GM21576 (cell line): ENCODE data around the gene FRYL.
"Not testable (repeated sequence)": the region's sequence is repeated elsewhere in the genome, so short reads cannot be mapped to it uniquely, and the experiment has no call there.

ENCODE experiments used
- ATAC-seq: cut with Tn5 transposase; IDR thresholded peaks from one replicate; pipeline ENCODE4 v1.9.1; 2021; ENCODE audit warnings: mild to moderate bottlenecking, moderate library complexity; ENCODE audit not compliant: unreplicated experiment

The FRYL gene

DNA sequence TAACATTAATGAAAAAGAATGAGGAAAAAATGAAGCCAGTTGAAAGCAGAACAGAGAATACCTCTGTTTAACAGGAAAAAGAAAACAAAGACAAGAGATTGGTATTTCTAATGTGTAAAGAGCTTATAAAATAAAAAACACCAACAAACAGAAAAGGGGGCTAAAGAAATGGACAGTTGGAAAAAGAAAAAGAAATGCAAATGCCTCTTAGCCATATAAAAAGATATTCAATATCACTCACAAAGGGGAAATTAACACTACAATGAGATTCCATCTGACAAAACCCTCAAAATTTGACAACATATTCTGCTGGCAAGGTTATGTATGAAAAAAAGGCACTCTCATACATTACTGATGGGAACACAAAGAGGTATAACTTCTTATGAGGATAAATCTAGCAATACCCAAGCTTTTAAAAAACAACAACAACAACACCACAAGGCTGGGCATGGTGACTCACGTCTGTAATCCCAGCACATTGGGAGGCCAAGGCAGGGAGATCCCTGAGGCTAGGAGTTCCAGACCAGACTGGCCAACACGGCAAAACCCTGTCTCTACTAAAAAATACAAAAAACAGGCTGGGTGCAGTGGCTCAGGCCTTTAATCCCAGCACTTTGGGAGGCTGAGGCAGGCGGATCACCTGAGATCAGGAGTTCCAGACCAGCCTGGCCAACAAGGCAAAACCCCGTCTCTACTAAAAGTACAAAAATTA, 75.8 kb downstream of the FRYL start:
- no peak for ATAC-seq

DNA sequence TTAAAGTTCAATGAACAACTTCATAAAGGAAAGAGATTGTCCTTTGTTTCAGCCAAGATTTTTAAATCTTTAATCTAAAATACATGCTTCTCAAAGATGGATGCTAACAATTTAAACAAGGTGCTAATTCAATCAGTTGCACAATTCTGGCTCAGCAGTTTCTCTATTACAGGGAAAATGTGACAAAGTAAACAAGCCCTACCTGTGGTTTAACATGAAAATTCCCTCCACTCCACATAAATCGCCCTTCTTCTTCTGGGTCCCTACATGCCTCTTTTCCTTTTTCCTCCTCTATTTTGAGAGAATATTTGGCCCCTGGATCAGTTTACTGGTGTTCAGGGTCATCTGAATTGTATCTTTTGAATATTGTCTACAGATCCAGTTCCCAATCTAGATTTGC, 80.6 kb downstream of the FRYL start:
- no peak for ATAC-seq

DNA sequence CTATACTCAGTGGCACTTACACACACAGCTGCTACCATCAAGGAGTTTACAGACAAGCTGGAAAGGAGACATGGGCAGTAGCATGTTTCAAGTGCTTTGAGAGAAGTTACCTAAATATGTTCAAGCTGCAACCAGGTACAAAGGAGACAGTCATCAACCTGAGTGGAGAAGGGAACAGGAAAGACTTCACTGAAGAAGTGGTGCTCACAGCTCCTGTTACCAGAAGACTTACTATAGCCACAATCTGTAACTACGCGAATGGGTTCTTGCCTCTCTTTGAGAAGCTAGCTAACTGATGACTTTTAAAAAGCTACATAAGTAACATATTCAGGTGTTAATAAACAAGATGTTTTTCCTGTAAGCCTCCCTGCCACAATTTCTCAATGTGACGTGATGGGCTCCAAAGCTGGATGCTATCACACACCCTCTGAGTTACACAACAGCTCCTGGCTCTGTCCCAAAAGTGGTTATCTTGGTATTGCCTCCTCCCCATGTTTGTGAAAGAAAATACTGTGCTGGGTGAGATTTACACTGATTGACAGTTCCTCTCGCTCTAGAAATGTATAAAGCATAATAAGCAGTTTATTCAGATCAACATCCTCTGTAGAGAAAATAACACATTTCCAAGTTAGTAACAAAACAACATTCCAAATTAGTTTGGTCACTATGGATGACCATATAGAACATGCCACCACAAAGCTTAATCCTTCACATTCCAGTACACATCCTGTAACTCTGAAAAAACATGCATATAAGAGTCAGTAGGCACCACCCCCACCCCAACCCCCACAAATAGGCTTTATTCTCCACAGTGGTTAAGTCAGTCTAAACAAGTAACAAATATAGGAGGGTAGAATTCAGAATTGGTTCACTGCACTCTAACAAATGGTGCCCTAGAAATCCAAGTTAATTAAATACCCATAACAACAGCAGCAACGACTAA, 81.8 kb downstream of the FRYL start:
- no peak for ATAC-seq

DNA sequence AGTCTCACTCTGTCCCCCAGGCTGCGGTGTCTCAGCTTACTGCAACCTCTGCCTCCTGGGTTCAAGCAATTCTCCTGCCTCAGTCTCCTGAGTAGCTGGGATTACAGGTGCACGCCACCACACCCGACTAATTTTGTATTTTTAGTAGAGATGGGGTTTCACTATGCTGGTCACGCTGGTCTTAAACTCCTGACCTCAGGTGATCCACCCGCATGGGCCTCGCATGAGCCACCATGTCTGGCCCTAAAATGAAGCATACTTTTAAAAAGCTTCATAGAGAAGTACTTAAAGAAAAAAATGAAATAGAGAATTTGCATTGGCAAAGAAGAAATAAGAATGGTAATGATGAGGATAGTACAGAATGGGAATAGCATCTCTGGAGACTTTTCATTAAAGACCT, 82.6 kb downstream of the FRYL start:
- not testable (repeated sequence) for ATAC-seq

DNA sequence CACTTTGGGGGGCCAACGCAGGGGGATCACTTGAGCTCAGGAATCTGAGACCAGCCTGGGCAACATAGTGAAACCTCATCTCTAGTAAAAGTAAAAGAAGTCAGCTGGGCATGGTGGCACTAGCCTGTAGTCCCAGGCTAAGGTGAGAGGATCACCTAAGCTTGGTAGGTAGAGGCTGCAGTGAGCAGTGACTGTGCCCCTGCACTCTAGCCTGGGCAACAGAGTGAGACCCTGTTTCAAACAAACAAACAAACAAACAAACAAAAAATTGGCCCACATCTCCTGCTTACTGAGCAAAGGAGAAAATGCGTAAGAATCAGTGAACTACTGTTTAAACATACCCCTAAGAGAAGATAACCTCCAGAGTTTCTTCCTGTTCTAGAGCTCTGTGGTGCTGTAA, 85.3 kb downstream of the FRYL start:
- no peak for ATAC-seq

DNA sequence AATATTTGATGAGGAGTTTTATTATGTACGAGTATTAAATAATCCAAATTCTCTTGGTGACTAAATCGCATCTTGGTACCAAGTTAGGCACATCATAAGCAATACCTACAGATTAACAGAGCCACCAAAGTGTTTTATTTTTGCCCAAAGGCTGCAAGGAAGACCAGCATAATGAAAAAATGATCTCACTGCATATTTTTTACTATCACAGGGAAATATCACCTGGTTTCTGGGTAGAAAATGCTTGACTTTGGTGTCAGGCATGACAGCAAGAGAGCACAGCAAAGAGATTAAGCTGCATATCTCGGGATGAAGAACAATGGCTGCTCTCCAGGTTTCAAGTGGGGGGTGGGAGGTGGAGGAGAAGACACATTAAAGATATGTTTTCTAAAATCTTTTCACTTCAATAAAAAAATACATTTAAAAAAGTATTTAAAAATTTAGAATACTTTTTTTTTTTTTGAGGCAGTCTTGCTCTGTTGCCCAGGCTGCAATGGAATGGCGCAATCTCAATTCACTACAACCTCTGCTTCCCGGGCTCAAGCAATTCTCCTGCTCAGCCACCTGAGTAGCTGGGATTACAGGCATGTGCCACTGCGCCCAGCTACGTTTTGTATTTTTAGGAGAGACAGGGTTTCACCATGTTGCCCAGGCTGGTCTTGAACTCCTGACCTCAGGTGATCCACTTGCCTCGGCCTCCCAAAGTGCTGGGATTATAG, 86.1 kb downstream of the FRYL start:
- no peak for ATAC-seq

DNA sequence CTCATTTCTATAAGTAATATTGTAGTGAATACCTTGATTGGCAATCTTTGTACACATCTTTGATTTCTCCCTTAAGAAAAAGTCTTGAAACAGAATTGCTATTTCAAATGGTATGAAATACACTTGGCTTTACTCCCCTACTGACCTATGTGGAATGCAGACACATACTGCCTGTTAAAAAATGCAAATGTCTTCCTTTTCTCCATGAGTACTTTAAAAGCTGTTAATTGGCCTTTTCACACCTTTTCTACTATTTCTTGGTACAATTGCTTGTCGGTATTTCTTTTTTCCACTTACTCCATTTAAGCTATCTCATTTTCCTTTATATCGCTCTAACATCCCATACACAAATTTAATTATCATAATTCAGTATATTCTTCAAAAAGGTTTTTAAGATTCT, 87.2 kb downstream of the FRYL start:
- ATAC-seq = no peak

DNA sequence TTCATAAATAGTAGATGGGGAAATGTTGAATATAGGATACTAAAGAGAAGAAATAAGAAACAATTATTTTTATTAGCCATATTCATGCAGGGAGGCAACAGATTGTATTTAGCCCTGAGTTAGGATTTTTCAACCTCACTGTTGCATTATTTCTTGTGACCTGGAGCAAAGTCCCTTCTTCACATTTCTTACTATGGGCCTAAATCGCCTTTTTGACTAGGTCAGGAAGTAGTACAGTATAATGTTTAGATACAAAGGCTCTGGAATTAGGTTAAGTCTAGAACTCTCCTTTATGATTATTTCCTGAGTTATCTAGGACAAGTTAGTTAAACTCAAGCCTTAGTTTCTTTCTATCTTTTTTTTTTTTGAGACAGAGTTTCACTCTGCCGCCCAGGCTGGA, 88.0 kb downstream of the FRYL start:
- no peak for ATAC-seq

DNA sequence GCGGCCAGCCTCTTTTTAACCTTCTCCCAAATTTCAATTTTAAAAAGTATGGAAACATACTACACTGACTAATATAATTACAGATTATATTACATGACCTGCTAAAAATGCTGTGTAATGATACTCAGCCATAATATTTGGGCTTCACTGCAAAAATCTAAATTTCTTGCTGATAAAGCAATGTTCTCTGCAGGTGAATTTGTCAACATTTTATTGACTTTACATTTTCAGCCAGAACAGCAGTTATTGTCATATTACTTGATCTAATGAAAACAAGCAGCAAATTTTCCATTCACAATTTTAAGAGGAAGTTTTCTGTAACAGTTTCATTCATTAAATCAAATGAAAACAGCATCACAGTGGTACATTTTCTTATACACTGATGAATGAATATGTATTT, 91.1 kb downstream of the FRYL start:
- ATAC-seq = no peak

DNA sequence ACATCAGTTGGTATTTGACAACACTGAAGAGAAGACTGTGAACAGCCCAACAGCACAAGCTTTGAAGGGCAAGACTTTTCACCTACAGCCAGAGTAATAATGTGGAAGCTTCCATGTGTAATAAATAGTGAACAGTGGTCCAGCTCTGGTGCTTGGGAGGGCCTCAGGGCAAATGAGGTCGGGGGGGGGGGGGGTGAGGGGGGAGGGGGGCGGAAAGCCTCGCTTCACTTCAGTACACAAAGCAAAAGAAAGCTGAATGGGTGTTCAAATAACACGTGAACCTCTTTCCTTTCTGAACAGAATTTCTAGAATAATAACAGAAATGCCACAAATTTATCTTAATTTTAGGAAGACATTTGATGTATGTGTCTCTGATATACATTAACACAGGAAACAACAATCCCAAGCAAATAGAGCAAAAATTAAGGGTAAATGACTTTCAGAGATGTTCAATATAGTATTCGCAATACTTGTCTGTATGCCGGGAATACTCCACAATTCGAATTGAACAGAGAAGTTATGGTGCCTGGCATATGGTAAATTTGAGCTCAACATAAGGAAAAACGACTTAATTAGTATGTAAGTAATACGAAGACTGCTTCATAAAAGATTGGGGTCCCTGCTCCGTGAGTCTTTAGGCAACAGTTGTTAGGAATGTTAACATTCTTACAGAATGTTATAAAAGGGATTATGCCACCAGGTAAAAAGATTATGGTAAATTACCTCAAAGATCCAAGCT, 92.6 kb downstream of the FRYL start:
- ATAC-seq = no peak

DNA sequence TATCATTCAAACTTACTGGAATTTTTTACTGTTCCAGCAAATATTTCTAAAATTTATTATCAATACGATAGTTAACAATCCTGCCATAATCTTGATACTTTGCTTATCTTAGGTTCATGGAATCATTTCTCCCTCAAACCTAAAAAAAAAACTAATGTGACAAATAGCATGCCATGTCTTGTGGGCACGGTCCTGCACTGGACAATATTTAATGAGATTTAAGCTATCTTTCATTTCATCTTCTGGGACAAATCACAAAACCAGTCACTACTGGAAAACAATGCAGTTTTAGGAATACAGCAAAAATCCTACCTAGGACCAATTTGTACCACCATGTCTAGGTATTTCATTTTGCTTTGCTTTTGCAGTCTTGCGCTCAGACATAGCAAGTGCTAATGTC, 93.7 kb downstream of the FRYL start:
- no peak for ATAC-seq

DNA sequence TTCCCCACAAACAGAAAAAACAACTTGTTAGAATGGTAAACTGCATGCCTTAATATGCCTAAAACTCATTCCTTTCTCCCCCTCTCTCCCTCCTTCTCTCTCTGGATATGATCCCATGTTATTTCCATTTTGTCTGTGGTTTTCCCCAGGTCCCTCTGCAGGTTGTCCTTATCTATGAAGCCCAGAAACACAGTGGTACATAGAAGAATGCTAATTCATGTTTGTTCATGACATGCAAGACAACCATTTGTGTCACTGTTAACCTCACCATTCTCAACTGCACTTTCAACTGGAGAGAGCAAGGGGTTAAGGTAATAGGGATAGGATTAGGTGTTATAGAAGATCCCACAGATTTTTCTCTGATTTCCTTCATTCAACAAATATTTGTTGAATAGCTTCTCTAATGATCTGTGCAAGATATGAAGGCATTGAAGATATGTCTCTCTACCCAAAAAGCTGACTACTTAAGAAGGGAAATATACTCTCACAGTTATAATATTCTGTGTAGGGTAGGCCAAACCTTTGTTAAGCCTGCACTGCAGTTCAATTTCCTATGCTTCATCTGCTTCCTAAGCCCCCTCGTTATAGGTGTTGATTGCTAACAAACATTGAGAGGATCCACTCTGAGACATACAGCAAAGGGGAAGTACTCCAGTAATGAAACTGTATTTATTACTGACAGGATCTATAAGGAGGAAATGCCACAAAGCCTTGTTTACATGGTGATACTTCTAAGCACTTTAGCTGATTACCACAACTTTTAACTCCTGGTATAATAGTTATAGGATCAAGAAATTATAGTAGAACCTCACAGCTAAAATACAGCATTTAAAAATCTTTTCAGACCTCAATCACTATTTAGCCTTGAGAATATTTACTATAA, 96.1 kb downstream of the FRYL start:
- ATAC-seq = peak; percentile 76

DNA sequence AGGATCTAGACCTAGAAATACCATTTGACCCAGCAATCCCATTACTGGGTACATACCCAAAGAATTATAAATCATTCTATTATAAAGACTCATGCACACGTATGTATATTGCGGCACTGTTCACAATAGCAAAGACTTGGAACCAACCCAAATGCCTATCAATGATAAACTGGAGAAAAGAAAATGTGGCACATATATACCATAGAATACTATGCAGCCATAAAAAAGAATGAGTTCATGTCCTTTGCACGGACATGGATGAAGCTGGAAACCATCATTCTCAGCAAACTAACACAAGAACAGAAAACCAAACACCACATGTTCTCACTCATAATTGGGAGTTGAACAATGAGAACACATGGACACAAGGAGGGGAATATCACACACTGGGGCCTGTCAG, 97.2 kb downstream of the FRYL start:
- ATAC-seq = not testable (repeated sequence)

DNA sequence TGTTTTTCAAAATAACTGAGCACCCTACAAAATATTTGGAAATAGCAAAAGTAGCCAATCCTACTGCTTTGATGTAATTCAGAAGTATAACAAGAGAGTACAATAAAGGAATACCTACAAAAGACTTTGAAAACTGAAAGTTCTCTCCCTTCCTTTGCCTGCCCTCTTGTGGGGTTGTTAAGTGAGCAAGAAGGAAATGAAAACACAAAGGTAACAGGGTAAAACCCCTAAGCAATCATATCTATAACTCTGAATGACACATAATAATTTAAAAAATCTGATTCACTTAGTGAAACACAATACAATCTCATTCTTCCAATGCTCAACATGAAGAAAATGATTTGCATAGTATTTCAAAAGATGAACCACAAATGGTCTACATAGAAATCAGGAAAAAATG, 98.2 kb downstream of the FRYL start:
- peak; percentile 71 for ATAC-seq

DNA sequence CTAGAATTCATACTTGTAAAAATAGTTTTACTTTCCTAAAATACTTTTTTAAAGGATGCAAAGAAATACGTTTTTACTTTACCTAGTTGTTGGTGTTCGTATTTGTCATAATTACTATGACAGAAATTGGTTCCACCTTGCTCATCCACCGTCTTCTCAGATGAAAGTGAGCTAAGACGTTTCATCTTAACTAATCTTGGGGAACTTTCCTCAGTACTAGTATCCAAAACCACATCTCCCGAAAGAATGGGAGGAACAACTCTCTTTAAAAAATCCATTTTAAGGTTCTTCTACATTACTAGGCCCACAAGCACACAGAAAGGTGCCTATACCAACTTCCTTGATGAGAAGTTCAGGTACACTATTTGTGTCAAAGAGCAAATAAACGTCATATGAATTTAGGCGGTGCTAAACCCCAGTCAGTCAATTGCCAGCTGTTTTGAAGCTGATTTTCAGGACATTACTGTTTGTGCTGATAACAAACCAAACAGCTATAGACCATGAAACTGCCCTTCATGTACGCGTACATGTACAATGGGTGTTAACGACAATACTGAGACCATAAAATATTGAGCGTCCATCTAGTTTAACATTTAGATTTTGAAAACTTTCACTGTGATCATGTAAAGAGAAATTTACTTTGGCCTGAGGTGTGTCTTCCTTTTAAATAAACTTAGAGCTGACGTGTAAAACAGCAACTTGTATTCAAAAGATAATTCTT, 99.1 kb downstream of the FRYL start:
- no peak for ATAC-seq

DNA sequence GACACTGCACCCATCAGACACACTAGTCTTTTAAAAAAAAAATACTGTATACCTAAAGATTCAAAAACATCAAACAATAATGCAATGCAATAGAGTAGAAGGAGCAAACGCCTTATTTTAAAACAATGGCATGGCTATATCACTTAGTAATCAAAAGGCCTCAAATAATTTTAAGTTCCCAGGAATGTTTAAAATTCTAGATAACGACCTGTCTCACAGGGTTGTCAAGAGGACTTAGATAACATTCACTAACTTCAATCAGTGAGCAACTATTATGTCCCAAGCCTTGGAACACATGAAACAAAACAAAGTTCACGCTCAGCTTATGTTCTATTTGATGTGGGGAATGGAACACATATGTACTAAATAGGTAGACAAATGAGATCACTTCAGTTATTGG, 106.5 kb downstream of the FRYL start:
- ATAC-seq = no peak

DNA sequence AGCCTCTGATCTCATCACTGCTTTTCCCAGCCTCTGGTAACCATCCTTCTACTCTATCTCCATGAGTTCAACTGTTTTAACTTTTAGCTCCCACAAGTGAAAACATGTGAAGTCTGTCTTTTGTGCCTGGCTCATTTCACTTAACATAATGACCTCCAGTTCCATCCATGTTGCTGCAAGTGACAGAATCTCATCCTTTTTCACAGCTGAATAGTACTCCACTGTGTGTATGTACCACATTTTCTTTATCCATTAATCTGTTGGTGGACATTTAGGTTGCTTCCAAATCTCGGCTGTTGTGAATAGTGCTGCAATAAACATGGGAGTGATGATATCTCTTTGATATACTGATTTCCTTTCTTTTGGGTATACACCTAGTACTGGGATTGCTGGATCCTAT, 109.5 kb downstream of the FRYL start:
- no peak for ATAC-seq

DNA sequence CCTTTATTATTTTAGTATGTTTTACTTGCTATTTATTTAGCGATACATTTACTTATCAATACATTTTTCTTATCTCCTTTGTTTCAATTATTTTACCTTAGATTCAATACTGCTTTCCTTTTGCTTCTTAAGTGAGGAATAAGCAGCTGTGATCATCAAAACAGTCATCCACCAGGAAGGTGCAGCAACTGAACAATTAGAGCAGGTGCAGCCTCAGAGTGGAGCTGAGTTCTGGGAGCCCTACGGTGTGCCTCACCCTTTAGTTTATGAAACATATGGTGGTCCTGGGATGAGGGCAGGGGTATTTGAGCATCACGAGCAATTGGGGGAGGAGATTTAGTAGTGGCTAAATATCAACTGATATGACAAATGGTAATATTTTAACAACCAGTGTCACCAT, 111.0 kb downstream of the FRYL start:
- no peak for ATAC-seq

DNA sequence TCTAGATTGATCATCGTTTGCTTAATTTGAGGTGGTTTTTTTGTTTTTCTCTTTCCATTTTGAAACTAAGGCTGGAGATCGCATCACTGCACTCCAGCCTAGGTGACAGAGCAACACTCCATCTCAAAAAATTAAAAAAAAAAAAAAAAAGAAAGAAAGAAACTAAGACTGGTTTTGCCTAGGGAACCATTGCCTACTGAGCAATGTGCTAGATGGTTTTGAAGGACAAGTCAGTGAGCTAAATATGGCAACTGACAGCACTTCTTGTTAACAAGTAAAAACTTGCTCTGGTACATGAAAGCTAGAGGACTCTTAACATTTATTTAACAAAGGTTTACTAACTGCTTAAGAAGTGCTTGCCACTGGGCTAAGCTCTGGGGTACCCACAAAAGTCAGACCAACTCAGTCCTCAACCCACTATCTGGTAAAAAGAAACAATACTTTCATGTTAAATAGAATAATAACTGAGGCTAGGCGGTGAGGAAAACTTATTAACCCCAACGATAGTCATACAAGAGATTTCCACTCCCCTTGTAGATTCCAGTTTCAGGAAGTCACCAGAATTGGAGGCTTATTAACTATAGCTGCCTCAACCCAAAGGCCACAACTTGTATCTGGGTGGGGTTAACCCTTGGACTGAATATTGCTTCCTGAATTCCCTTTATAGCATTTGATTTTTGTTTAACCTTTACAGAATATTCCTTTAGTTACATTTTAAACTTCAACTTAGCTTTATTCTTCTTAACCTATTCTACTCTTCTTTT, 111.6 kb downstream of the FRYL start:
- no peak for ATAC-seq
